HG03135 (cell line): Measurements from ENCODE around the gene AGRN.
"Not testable (repeated sequence)": the region's sequence is repeated elsewhere in the genome, so short reads cannot be mapped to it uniquely, and the experiment has no call there.

Experiments
- ATAC-seq: cut with Tn5 transposase; IDR thresholded peaks from one replicate; pipeline ENCODE4 v1.9.1; 2021; ENCODE audit warnings: mild to moderate bottlenecking, moderate library complexity; ENCODE audit not compliant: unreplicated experiment

AGRN gene

GRCh38 chr1:999725-1000356, 20.1 kb upstream of the AGRN start, which contains the start of gene HES4:
HES4 (minus strand) TSS chr1:1000097; CDS start chr1:999973, 124 bp downstream.
- ATAC-seq = no peak

DNA sequence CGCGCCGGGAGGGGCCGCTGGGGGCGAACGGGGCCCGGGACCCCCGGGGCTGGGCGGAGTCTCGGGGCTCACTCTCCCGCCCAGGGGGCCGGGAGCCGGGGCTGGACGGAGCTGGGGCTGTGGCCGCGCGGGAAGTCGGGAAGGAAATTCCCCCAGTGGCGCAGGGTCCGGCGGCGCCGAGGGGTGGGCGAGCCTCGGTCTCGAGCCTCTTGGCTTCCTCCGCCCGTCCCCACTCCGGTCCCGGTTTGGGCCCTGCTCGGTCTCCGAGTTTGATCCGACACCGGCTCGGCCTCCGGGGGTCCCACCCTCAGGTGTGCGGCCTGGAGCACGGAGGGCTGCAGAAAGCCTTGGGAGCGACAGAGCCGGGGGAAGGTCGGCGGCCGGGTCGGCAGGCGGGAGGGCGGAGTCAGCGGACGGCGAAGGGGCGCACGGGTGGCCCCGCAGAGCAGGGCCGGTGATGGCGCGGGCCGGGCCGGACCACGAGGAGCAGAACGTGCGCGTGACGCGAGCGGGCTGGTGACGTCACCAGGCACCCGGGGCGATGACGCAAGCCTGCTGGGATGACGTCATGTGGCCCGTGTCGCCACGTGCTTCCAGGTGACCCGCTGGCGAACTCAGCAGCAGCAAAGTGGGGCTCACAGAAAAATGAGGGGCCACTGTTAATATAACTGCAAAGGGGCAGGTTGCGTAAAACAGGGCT, 19.4 kb upstream of the AGRN start:
- ATAC-seq = no peak

GRCh38 chr1:1001057-1001783, 18.7 kb upstream of the AGRN start:
- ATAC-seq = no peak

- no peak for ATAC-seq
Observed at GRCh38 chr1:1003618-1004419, 16.1 kb upstream of the AGRN start.

DNA sequence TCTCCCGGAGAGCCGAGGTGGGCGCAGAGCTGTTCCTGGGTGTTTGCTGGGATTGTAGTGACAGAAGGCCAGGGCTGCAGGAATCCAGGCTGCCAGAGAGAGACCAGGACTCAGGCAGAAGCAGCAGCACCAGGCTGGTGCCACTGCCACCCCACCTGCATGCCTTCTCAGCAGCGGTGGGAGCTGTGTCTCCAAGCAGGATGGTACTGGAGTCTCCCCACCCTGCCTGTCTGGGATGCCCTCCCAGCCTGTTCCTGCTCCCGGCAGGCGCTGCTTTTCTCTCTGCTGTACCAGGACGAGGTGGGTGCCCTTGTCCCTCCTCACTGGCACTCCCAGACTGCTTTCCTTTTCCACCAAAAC, 15.5 kb upstream of the AGRN start:
- no peak for ATAC-seq

- no peak for ATAC-seq
Observed at GRCh38 chr1:1004780-1005697, 14.9 kb upstream of the AGRN start.

DNA sequence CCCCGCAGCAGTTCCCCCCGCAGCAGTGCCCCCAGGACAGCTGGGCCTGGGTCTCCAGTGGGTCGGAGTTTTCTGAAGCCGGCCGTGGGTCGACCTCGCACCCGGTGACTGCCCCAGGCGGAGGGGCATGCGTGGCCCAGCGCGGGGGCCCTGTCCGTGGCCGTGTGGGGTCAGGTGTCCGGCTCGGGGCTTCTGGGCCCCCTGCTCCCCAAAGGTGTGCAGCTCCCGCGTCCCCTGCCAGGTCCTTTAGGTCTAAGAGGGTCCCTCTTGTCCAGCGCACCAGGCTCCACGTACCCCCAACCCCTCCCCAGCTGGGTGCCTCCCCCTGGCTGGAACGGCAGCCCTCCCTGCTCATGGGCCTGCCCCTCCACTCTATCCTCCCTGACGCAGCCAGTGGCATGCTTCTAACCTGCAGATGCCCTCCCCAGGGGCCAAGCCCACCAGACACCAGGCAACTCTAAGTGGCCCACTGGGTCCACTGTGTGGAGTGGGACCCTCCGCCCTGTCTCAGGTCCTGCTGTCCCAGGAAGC, 14.1 kb upstream of the AGRN start:
- ATAC-seq = no peak

GRCh38 chr1:1006305-1007159, 13.4 kb upstream of the AGRN start:
- no peak for ATAC-seq

DNA sequence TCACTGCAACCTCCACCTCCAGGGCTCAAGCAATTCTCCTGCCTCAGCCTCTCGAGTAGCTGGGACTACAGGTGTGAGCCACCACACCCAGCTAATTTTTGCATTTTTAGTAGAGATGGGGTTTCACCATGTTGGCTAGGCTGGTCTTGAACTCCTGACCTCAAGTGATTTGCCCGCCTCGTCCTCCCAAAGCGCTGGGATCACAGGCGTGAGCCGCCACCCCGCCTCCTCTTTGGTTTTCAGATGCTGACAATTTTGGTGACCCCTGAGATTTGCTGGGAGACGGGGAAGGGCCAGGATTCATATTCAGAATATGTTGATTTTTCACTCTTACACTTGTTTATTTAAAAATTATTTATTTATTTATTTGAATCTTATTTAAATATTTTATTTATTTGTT, 9.8 kb upstream of the AGRN start:
- not testable (repeated sequence) for ATAC-seq

DNA sequence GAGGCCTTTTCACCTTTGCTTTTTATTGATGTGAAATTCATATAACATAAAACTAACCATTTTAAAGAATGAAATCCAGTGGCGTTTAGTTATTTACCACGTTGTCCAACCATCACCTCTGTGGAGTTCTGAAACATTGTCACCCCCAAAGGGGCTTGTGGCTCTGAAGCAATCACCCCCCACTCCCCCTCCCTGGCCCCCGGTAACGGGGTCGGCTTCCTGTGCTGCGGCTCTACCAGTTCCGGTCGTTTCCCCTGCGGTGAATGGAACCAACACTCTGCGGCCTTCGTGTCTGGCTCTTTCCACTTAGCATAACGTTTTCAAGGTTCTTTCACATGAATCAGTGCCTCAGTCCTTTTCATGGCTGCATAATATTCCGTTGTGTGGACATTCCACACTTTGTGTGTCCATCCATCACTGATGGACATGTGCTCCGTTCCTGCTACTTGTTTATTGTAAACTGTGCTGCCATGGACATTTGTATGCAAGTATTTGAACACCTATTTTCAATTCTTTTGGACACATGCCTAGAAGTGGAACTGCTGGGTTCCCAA, 8.4 kb upstream of the AGRN start:
- ATAC-seq = no peak

- peak; percentile 4 for ATAC-seq
Observed at GRCh38 chr1:1012736-1013104, 7.2 kb upstream of the AGRN start.

- peak; percentile 79 for ATAC-seq
Observed at GRCh38 chr1:1013105-1013921, 6.6 kb upstream of the AGRN start, which contains the start of gene ISG15. ISG15 (plus strand) TSS chr1:1013497; CDS start chr1:1013574, 77 bp downstream.

DNA sequence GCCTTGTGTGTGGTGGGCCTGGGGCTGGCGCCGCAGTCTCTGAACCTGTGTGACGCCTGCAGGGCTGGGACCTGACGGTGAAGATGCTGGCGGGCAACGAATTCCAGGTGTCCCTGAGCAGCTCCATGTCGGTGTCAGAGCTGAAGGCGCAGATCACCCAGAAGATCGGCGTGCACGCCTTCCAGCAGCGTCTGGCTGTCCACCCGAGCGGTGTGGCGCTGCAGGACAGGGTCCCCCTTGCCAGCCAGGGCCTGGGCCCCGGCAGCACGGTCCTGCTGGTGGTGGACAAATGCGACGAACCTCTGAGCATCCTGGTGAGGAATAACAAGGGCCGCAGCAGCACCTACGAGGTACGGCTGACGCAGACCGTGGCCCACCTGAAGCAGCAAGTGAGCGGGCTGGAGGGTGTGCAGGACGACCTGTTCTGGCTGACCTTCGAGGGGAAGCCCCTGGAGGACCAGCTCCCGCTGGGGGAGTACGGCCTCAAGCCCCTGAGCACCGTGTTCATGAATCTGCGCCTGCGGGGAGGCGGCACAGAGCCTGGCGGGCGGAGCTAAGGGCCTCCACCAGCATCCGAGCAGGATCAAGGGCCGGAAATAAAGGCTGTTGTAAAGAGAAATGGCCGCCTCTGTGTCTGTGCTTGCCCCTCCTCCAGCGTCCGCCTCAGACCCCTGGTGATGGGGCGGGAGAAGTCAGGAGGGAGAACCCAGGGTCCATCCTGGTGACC, 5.8 kb upstream of the AGRN start:
- no peak for ATAC-seq

DNA sequence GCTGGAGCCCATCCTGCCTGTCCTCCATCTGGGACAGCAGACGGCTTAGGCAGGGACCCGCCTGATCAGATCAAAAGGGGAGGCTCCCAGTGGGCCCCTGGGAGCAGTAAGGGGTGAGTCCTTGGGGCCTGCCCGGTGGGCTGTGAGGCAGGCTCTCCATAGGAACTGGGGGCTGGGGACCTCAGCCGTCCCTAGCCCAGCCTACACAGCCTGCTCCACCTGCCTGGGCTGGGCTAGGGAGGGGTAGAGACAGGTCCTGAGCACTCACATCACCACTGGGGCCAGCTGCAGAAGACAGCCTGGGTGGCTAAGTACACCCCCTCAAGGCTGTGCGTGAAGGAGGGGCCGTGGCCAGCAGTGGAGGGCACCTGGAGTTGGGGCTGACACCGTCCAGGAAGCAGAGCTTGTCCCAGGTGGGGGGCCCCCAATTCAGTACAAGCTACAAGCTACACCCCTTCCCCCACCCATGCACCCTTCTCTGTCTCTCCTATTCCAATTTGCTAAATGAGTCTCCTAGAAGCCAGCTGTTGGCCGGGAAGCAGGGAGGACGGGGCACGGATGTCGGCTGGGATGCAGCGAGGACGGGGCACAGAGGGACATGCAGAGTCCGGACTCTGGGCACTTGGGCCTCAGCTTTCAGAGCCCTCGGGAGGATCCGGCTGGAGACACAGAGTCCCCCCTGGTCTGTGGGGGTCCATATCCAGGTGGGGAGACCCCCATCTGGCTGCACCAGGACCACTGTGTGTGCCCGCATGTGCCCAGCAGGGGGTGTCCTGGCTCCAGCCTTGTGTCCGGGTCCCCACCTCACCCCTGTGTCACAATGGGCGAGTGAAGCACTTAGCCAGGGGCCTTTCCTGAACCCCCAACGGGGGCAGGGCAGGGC, 4.9 kb upstream of the AGRN start:
- no peak for ATAC-seq

- not testable (repeated sequence) for ATAC-seq
Observed at GRCh38 chr1:1017397-1018320, 2.3 kb upstream of the AGRN start.
